HUES64 (cell line): Measurements from ENCODE around the gene BACE2.
"Not testable (repeated sequence)": the region's sequence is repeated elsewhere in the genome, so short reads cannot be mapped to it uniquely, and the experiment has no call there.

Source experiments
- H3K27ac ChIP-seq: 2 replicates; pipeline ENCODE4 v1.7.0; 2013; ENCODE audit warnings: low read depth, low read length, inconsistent platforms
- H3K27me3 ChIP-seq: 2 replicates; pipeline ENCODE4 v1.6.1; 2013; ENCODE audit warnings: mild to moderate bottlenecking, low read length; ENCODE audit not compliant: insufficient read depth
- H3K36me3 ChIP-seq: 2 replicates; pipeline ENCODE4 v1.6.1; 2013; ENCODE audit warnings: mild to moderate bottlenecking, low read length; ENCODE audit not compliant: insufficient read depth
- H3K4me1 ChIP-seq: 2 replicates; pipeline ENCODE4 v1.6.1; 2013; ENCODE audit warnings: mild to moderate bottlenecking, low read length, moderate library complexity; ENCODE audit not compliant: insufficient read depth
- H3K4me3 ChIP-seq: 2 replicates; pipeline ENCODE4 v1.5.1; 2013; ENCODE audit warnings: mild to moderate bottlenecking, low read length, moderate library complexity
- H3K9ac ChIP-seq: 2 replicates; pipeline ENCODE4 v1.6.1; 2013; ENCODE audit warnings: mild to moderate bottlenecking, low read depth, low read length
- H3K9me3 ChIP-seq: 2 replicates; pipeline ENCODE4 v1.6.1; 2013; ENCODE audit warnings: low read depth, low read length; ENCODE audit not compliant: insufficient read depth
- WGBS: fragments of 150-250, 120-280 bp; methylation state at CpG from one replicate; pipeline ENCODE4 v1.1.7; 2013; ENCODE audit warnings: missing lambda C conversion rate; 5-methylcytosine and 5-hydroxymethylcytosine counted together

Gene BACE2

DNA sequence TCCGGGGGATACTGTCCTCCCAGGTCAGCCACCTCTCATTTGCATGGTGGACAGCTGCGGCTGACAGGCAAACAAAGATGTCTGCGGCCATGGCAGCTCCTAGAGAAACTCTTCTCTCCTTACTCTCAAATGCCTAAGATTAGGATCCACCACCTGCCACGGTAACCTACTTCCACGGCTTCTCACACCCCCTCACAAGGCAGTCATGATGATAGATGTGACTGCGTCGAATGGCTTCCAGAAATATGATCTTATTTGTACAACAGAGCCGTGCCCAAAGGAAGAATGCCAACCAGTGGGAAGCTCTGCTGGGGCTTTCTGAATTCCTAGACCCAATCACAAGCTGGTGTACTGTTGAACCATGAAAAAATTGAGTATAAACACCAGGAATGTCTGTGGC lies 73.4 kb downstream of the BACE2 start:
- no peak overlapping the region for H3K4me3 ChIP-seq
- no peaks in the 10 kb centered on the region for H3K4me1 ChIP-seq
- no peak overlapping the region for H3K27ac ChIP-seq
- no peaks in the 10 kb centered on the region for H3K36me3 ChIP-seq
- H3K9me3 ChIP-seq: no peaks in the 10 kb centered on the region
- WGBS: 96% methylated on average over 8 of the region's 8 CpGs
- no peaks in the 10 kb centered on the region for H3K27me3 ChIP-seq
- no peak overlapping the region for H3K9ac ChIP-seq

DNA sequence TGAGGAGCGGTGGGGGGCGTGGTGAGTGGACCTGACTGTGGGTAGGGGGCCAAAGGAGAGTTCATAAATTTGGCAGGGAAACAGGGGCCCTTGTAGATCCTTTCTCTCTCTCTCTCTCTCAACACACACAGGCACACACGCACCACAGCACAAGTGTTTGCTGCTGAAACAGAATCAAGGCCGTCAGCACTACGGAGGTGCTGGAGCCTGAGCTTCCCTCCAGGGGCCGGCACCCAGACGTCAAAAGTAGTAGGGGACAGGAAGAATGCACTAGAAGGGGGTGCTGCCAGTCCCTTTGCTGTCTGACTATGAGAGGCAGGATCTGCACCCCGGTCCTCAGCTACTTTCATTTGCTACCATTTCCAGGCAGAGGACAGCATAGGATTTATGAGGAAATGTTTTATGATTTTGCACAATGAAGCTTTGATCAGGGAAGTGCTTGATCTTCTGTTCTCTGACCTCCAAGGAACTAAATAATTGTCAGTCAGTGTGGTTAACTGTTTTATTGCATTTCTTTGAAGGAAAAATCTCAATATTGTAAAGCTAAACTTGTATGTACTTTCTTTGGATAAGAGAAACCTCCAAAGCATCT lies 74.4 kb downstream of the BACE2 start:
- H3K36me3 ChIP-seq: no peaks in the 10 kb centered on the region
- H3K27me3 ChIP-seq: no peaks in the 10 kb centered on the region
- no peak overlapping the region for H3K9ac ChIP-seq
- H3K9me3 ChIP-seq: no peaks in the 10 kb centered on the region
- H3K4me1 ChIP-seq: no peaks in the 10 kb centered on the region
- 70% methylated on average over 6 of the region's 8 CpGs for WGBS
- no peak overlapping the region for H3K4me3 ChIP-seq
- no peak overlapping the region for H3K27ac ChIP-seq

DNA sequence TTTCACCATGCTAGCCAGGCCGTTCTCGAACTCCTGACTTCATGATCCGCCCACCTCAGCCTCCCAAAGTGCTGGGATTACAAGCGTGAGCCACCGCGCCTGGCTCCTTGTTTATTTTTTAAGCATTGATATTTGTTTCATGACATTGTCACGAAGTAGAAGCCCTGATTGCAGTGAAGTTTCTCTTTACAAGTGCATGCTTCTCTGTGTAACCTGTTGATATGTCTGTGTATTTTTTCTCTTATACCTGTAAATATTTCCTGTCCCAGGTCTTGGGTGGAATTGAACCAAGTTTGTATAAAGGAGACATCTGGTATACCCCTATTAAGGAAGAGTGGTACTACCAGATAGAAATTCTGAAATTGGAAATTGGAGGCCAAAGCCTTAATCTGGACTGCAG lies 75.1 kb downstream of the BACE2 start:
- Histone ChIP-seq H3K27me3 (no peaks in the 10 kb centered on the region), H3K4me3 (no peak overlapping the region), H3K27ac (no peak overlapping the region), H3K9ac (no peak overlapping the region), H3K4me1 (no peaks in the 10 kb centered on the region), H3K36me3 (no peaks in the 10 kb centered on the region), H3K9me3 (no peaks in the 10 kb centered on the region)
- 96% methylated on average over 7 of the region's 7 CpGs for WGBS

DNA sequence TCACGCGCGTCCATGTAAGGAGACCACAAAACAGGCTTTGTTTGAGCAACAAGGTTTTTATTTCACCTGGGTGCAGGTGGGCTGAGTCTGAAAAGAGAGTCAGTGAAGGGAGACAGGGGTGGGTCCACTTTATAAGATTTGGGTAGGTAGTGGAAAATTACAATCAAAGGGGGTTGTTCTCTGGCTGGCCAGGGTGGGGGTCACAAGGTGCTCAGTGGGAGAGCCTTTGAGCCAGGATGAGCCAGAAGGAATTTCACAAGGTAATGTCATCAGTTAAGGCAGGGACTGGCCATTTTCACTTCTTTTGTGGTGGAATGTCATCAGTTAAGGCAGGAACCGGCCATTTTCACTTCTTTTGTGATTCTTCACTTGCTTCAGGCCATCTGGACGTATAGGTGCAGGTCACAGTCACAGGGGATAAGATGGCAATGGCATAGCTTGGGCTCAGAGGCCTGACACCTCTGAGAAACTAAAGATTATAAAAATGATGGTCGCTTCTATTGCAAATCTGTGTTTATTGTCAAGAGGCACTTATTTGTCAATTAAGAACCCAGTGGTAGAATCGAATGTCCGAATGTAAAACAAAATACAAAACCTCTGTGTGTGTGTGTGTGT lies 76.4 kb downstream of the BACE2 start:
- not testable (repeated sequence) for H3K36me3 ChIP-seq, H3K4me1 ChIP-seq, H3K4me3 ChIP-seq, H3K27ac ChIP-seq, H3K27me3 ChIP-seq, H3K9ac ChIP-seq, H3K9me3 ChIP-seq
- 71% methylated on average over 8 of the region's 8 CpGs for WGBS

DNA sequence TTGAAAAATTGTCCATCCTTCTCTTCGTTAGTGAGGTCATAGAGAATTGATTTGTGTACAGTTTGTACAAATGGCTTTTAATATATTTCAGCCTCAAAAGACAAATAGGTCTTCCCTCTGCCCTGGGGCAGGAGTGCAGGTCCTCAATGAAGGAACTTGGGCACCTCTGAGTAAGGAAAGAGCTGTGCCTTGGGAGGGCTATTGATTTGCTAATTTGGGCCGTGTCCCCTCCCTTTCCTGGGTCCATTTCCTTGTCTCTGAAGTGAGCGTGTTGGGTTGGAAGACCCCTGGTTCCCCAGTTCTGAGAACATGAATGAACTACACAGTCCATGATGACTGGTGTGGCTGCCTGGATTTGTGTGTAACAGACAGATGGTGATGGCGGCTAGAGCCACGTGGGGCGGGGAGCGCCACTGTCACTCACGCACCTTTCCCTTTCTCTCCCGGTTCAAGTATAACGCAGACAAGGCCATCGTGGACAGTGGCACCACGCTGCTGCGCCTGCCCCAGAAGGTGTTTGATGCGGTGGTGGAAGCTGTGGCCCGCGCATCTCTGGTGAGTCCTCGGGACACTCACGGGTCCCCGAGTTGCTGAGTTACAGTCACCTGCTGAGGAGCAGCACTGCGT lies 77.7 kb downstream of the BACE2 start:
- H3K27me3 ChIP-seq: no peaks in the 10 kb centered on the region
- 90% methylated on average over 19 of the region's 20 CpGs for WGBS
- no peak overlapping the region for H3K9ac ChIP-seq
- H3K36me3 ChIP-seq: no peaks in the 10 kb centered on the region
- no peak overlapping the region for H3K4me3 ChIP-seq
- no peaks in the 10 kb centered on the region for H3K4me1 ChIP-seq
- no peak overlapping the region for H3K27ac ChIP-seq
- H3K9me3 ChIP-seq: no peaks in the 10 kb centered on the region

DNA sequence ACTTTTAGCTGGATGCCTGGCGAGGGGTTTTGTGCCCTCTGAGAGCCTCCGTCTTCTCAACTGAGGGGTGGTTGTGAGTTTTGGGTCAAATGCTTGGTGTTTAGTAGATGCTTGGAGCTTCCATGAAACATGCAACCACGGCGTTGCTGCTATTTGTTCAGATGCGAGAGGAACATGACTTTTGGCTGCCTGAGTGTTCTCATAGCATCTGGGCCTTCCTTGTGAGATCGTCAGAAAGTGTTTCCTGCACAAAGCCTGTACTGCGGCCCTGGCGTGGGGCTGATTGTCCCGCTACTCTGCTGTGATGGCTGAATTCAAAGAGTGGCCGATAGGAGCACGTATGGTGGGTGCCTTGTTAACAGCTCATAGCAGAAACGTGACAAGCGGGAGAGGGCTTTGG lies 78.8 kb downstream of the BACE2 start:
- WGBS: 94% methylated on average over 13 of the region's 13 CpGs
- no peaks in the 10 kb centered on the region for H3K36me3 ChIP-seq
- H3K27me3 ChIP-seq: no peaks in the 10 kb centered on the region
- H3K9me3 ChIP-seq: no peaks in the 10 kb centered on the region
- no peak overlapping the region for H3K4me3 ChIP-seq
- no peaks in the 10 kb centered on the region for H3K4me1 ChIP-seq
- H3K9ac ChIP-seq: no peak overlapping the region
- H3K27ac ChIP-seq: no peak overlapping the region

DNA sequence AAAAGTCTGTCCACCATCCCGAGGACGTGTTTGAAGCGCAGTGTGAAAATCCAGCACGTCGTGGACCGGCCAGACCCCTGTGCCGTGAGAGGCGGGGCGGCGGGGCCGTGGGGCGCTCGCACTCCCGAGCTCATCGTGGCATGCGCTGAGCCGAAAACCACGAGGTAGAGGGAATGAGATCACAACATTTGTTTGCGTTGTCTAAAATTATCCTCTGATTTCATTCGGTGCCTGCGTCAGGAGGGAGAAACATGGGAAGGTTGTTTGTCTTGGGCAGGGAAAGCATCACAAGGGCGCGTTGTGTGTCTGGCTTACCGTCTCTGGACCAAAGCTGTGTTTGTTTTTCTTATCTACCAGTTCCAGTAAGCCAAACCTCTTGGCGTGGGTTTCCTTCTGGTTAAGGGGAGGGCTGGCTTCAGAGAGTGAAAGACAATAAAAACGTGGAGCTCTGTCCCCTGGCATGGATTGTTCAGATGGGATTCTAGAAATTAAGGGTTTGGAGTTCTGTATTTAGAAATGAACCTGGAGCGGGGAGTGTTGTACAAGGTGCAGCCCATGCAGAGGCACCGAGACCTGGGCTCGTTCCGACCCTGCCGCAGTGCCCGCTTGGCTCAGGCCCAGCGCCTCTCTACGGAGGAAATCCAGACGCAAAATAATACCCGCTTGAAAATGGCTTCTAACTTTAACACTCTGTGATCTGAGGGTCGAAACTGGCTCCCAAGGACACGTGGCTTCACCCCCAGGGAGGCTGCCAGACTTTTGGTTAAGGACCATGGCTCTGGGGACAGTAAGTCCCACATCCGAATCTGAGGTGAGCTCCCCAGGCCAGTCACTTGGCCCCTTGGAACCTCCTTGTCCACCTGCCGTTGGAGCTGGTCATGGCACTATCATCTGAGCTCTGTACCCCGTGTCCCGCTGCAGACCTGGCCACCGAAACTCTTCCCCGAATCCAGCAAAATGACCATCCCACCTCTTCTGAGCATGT lies 79.9 kb downstream of the BACE2 start:
- no peak overlapping the region for H3K9ac ChIP-seq
- no peak overlapping the region for H3K27ac ChIP-seq
- no peaks in the 10 kb centered on the region for H3K36me3 ChIP-seq
- no peaks in the 10 kb centered on the region for H3K4me1 ChIP-seq
- WGBS: 93% methylated on average over 44 of the region's 44 CpGs
- H3K4me3 ChIP-seq: no peak overlapping the region
- no peaks in the 10 kb centered on the region for H3K9me3 ChIP-seq
- H3K27me3 ChIP-seq: no peaks in the 10 kb centered on the region

DNA sequence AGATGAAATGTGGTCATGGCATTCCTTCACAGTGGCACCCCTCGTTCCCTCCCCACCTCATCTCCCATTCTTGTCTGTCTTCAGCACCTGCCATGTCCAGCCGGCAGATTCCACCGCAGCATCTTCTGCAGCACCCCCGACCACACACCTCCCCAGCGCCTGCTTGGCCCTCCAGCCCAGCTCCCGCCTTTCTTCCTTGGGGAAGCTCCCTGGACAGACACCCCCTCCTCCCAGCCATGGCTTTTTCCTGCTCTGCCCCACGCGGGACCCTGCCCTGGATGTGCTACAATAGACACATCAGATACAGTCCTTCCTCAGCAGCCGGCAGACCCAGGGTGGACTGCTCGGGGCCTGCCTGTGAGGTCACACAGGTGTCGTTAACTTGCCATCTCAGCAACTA lies 81.5 kb downstream of the BACE2 start:
- no peak overlapping the region for H3K27ac ChIP-seq

DNA sequence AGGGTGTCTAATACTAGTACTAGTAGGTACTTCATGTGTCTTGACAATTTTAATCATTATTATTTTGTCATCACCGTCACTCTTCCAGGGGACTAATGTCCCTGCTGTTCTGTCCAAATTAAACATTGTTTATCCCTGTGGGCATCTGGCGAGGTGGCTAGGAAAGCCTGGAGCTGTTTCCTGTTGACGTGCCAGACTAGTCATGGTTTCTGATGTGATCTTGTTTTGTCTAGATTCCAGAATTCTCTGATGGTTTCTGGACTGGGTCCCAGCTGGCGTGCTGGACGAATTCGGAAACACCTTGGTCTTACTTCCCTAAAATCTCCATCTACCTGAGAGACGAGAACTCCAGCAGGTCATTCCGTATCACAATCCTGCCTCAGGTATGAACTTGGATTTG lies 82.6 kb downstream of the BACE2 start:
- Histone ChIP-seq H3K9me3 (peaks cover 7% of the 10 kb centered on the region; the same call in 1 of the 2 replicates), H3K9ac (no peak overlapping the region), H3K4me1 (no peaks in the 10 kb centered on the region), H3K27ac (no peak overlapping the region), H3K36me3 (no peaks in the 10 kb centered on the region), H3K27me3 (no peaks in the 10 kb centered on the region), H3K4me3 (no peak overlapping the region)
- 86% methylated on average over 8 of the region's 8 CpGs for WGBS

More for the DNA sequence above, 81.5 kb downstream of the BACE2 start:
- H3K27me3 ChIP-seq: no peaks in the 10 kb centered on the region
- peaks cover 4% of the 10 kb centered on the region; the same call in 1 of the 2 replicates for H3K9me3 ChIP-seq
- no peak overlapping the region for H3K9ac ChIP-seq
- no peaks in the 10 kb centered on the region for H3K36me3 ChIP-seq
- 94% methylated on average over 11 of the region's 11 CpGs for WGBS
- no peaks in the 10 kb centered on the region for H3K4me1 ChIP-seq
- no peak overlapping the region for H3K4me3 ChIP-seq

DNA sequence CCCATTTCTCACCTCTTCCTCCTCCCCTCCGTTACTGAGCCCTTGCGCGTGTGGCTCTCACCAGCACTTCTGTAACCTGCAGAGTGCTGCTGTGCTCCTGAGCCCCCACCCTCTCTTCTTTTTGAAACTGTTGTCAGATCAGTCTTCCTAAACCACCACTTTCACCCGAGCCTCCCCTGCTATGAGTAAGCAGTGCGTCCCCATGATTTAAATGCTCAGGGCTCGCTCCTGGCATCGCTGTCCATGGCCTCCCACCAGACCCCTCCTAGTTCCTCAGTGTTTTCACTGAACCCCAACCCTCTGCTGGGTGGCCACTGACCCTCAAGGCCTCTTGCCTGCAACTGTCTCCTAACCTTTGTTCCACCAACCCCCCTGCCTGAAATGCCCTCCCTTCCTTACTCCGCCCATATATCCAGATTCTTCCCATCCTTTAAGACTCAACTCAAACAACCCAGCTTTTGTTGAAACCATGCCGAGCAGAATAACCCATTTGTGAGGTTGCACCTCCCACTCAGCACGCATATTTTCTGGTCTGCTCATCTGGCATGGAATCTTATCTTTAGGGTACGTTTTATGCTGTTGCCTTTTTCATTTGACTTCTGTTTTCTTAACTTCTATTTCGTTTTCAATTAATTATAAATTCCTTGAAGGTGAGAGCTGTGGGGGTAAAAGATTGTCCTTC lies 84.1 kb downstream of the BACE2 start:
- H3K9ac ChIP-seq: no peak overlapping the region
- WGBS: 88% methylated on average over 12 of the region's 12 CpGs
- no peak overlapping the region for H3K4me3 ChIP-seq
- H3K4me1 ChIP-seq: no peaks in the 10 kb centered on the region
- H3K36me3 ChIP-seq: no peaks in the 10 kb centered on the region
- peaks cover 7% of the 10 kb centered on the region; the same call in 1 of the 2 replicates for H3K9me3 ChIP-seq
- H3K27ac ChIP-seq: no peak overlapping the region
- H3K27me3 ChIP-seq: no peaks in the 10 kb centered on the region
